Loucy (cell line): Measurements from ENCODE around the gene CREBBP.

Source experiments
- CTCF ChIP-seq: fragments of 200-600 bp; sonication (generic); conservative IDR thresholded peaks from 2 replicates; pipeline ENCODE4 v1.5.1; 2014; ENCODE audit warnings: mild to moderate bottlenecking, antibody characterized with exemption, low read length
- EZH2phosphoT487 ChIP-seq: fragments of 200-600 bp; IDR thresholded peaks from 2 replicates; pipeline ENCODE4 v1.6.1; 2018; ENCODE audit warnings: antibody characterized with exemption, mild to moderate bottlenecking, moderate library complexity, borderline replicate concordance

GRCh38 chr16:3690470-3690928, 190.0 kb downstream of the CREBBP start:
- TF ChIP-seq CTCF (peak; percentile 72), EZH2phosphoT487 (no peak)
